Activated naive CD8-positive, alpha-beta T cell treated with anti-CD3 and anti-CD28 coated beads, Interleukin-2, amount 10 ng/mL, durations not matched to agents 7 days and 5 days (primary cell): ENCODE measurements around the gene ALDH3A1. TPM values are rescaled to one million over a fixed set of nuclear protein-coding genes. Genes with fewer than 3 reads are reported as not detected.

Experiments used
- ATAC-seq: fragments of 150-1000 bp; cut with Tn5 transposase; one replicate; pipeline ENCODE4 v1.10.0; 2021; ENCODE audit warnings: low read depth, moderate library complexity
- POLR2A ChIA-PET: fragments of 350-600 bp; sonication (Branson Sonifier 250); formaldehyde crosslinking; loops from one replicate; lab custom pipeline; 2021; ENCODE audit warnings: antibody characterized with exemption; lab: Charles Lee
- DNase-seq: peaks from one replicate; pipeline ENCODE4 v3.0.0; 2021
- H3K27ac Mint-ChIP-seq: one replicate; pipeline ENCODE4 v1.8.0; 2022; ENCODE audit warnings: mild to moderate bottlenecking, mixed read lengths
- H3K27me3 Mint-ChIP-seq: one replicate; pipeline ENCODE4 v1.8.0; 2022; ENCODE audit warnings: mild to moderate bottlenecking, moderate library complexity, mixed read lengths
- H3K36me3 Mint-ChIP-seq: one replicate; pipeline ENCODE4 v1.8.0; 2021; ENCODE audit warnings: mild to moderate bottlenecking, mixed read lengths
- H3K4me1 Mint-ChIP-seq: one replicate; pipeline ENCODE4 v1.8.0; 2021; ENCODE audit warnings: mixed read lengths
- H3K4me3 Mint-ChIP-seq: one replicate; pipeline ENCODE4 v1.8.0; 2022; ENCODE audit warnings: mild to moderate bottlenecking, moderate library complexity, mixed read lengths
- H3K9me3 Mint-ChIP-seq: one replicate; pipeline ENCODE4 v1.8.0; 2021; ENCODE audit warnings: mixed read lengths
- total RNA-seq, 2 experiments: library from RNA; stranded (reverse); gene quantifications; one replicate each; pipeline ENCODE4 v1.2.3, GENCODE V29; 2021

Gene ALDH3A1
- total RNA-seq, 2 experiments from 2014 or later: not detected

GRCh38 chr17:19716108-19717030, 31.7 kb downstream of the ALDH3A1 start, which contains the start of gene SLC47A2:
SLC47A2 (minus strand) TSS chr17:19716584; CDS start chr17:19716555, 29 bp downstream.
- no peaks in the 10 kb centered on the region for H3K36me3 Mint-ChIP-seq
- DNase-seq (no peak), ATAC-seq (no peak)
- POLR2A ChIA-PET: no interaction called here
- no peaks in the 10 kb centered on the region for H3K27me3 Mint-ChIP-seq
- H3K4me3 Mint-ChIP-seq: no peak within 1 kb of the TSS
- no peaks in the 10 kb centered on the region for H3K4me1 Mint-ChIP-seq
- H3K27ac Mint-ChIP-seq: no peak within 1 kb of the TSS
- H3K9me3 Mint-ChIP-seq: no peaks in the 10 kb centered on the region

- no peaks in the 10 kb centered on the region for H3K27me3 Mint-ChIP-seq
- no peaks in the 10 kb centered on the region for H3K36me3 Mint-ChIP-seq
- no peaks in the 10 kb centered on the region for H3K9me3 Mint-ChIP-seq
- no peak overlapping the region for H3K4me3 Mint-ChIP-seq
- H3K4me1 Mint-ChIP-seq: no peaks in the 10 kb centered on the region
- H3K27ac Mint-ChIP-seq: no peak overlapping the region
- ATAC-seq: no peak
- no peak for DNase-seq
- POLR2A ChIA-PET: no interaction called here
Measured at GRCh38 chr17:19714542-19715411, 33.3 kb downstream of the ALDH3A1 start.

- ATAC-seq (no peak), DNase-seq (no peak)
- Mint-ChIP-seq H3K27ac (no peak overlapping the region), H3K9me3 (no peaks in the 10 kb centered on the region), H3K36me3 (no peaks in the 10 kb centered on the region), H3K27me3 (no peaks in the 10 kb centered on the region), H3K4me1 (no peaks in the 10 kb centered on the region), H3K4me3 (no peak overlapping the region)
- POLR2A ChIA-PET: no interaction called here
Measured at GRCh38 chr17:19713901-19714361, 34.2 kb downstream of the ALDH3A1 start.

- POLR2A ChIA-PET: no interaction called here
- no peaks in the 10 kb centered on the region for H3K36me3 Mint-ChIP-seq
- H3K27ac Mint-ChIP-seq: no peak overlapping the region
- no peaks in the 10 kb centered on the region for H3K27me3 Mint-ChIP-seq
- ATAC-seq: no peak
- DNase-seq: no peak
- H3K4me3 Mint-ChIP-seq: no peak overlapping the region
- H3K4me1 Mint-ChIP-seq: no peaks in the 10 kb centered on the region
- no peaks in the 10 kb centered on the region for H3K9me3 Mint-ChIP-seq
Measured at GRCh38 chr17:19713462-19713861, 34.6 kb downstream of the ALDH3A1 start.

GRCh38 chr17:19712436-19713004, 35.6 kb downstream of the ALDH3A1 start:
- ATAC-seq: no peak
- no peak overlapping the region for H3K4me3 Mint-ChIP-seq
- POLR2A ChIA-PET: no interaction called here

GRCh38 chr17:19709841-19710240, 38.3 kb downstream of the ALDH3A1 start:
- H3K4me1 Mint-ChIP-seq: no peaks in the 10 kb centered on the region

More at GRCh38 chr17:19712436-19713004, 35.6 kb downstream of the ALDH3A1 start:
- Mint-ChIP-seq H3K9me3 (no peaks in the 10 kb centered on the region), H3K36me3 (no peaks in the 10 kb centered on the region), H3K27me3 (no peaks in the 10 kb centered on the region), H3K4me1 (no peaks in the 10 kb centered on the region), H3K27ac (no peak overlapping the region)
- no peak for DNase-seq

GRCh38 chr17:19708431-19709175, 39.5 kb downstream of the ALDH3A1 start:
- Mint-ChIP-seq H3K4me3 (no peak overlapping the region), H3K36me3 (no peaks in the 10 kb centered on the region), H3K27me3 (no peaks in the 10 kb centered on the region), H3K9me3 (no peaks in the 10 kb centered on the region), H3K27ac (no peak overlapping the region), H3K4me1 (no peaks in the 10 kb centered on the region)
- no peak for DNase-seq
- ATAC-seq: no peak
- POLR2A ChIA-PET: no interaction called here

More at GRCh38 chr17:19709841-19710240, 38.3 kb downstream of the ALDH3A1 start:
- POLR2A ChIA-PET: no interaction called here
- Mint-ChIP-seq H3K27ac (no peak overlapping the region), H3K4me3 (no peak overlapping the region), H3K27me3 (no peaks in the 10 kb centered on the region), H3K9me3 (no peaks in the 10 kb centered on the region), H3K36me3 (no peaks in the 10 kb centered on the region)
- DNase-seq (no peak), ATAC-seq (no peak)

GRCh38 chr17:19707728-19708221, 40.3 kb downstream of the ALDH3A1 start:
- Mint-ChIP-seq H3K27me3 (peaks cover 1% of the 10 kb centered on the region), H3K4me3 (no peak overlapping the region), H3K36me3 (no peaks in the 10 kb centered on the region), H3K27ac (no peak overlapping the region), H3K4me1 (no peaks in the 10 kb centered on the region), H3K9me3 (no peaks in the 10 kb centered on the region)
- ATAC-seq (no peak), DNase-seq (no peak)
- POLR2A ChIA-PET: no interaction called here

GRCh38 chr17:19706791-19707727, 41.0 kb downstream of the ALDH3A1 start:
- no peaks in the 10 kb centered on the region for H3K9me3 Mint-ChIP-seq
- POLR2A ChIA-PET: no interaction called here
- ATAC-seq (no peak), DNase-seq (no peak)
- no peaks in the 10 kb centered on the region for H3K4me1 Mint-ChIP-seq
- no peak overlapping the region for H3K4me3 Mint-ChIP-seq
- no peaks in the 10 kb centered on the region for H3K36me3 Mint-ChIP-seq
- H3K27me3 Mint-ChIP-seq: peaks cover 1% of the 10 kb centered on the region
- H3K27ac Mint-ChIP-seq: no peak overlapping the region

- Mint-ChIP-seq H3K27me3 (peaks cover 1% of the 10 kb centered on the region), H3K4me1 (no peaks in the 10 kb centered on the region), H3K4me3 (no peak overlapping the region), H3K9me3 (no peaks in the 10 kb centered on the region), H3K36me3 (no peaks in the 10 kb centered on the region), H3K27ac (no peak overlapping the region)
- POLR2A ChIA-PET: no interaction called here
- ATAC-seq (no peak), DNase-seq (no peak)
Measured at GRCh38 chr17:19705771-19706770, 42.0 kb downstream of the ALDH3A1 start.

GRCh38 chr17:19705201-19705600, 42.9 kb downstream of the ALDH3A1 start:
- POLR2A ChIA-PET: no interaction called here
- ATAC-seq (no peak), DNase-seq (no peak)
- Mint-ChIP-seq H3K27me3 (peaks cover 1% of the 10 kb centered on the region), H3K36me3 (no peaks in the 10 kb centered on the region), H3K9me3 (no peaks in the 10 kb centered on the region), H3K4me3 (no peak overlapping the region), H3K4me1 (no peaks in the 10 kb centered on the region), H3K27ac (no peak overlapping the region)
